Keratinocyte (primary cell): ENCODE data around the gene GINS1. TPM values are rescaled to one million over a fixed set of nuclear protein-coding genes. Genes with fewer than 3 reads are reported as not detected.

Experiments used
- DNase-seq: peaks from one replicate; pipeline ENCODE4 v3.0.0-alpha.2; 2011; ENCODE audit warnings: low read depth, missing footprints, low spot score
- FAIRE-seq: peaks from 2 replicates; lab custom pipeline; 2011; peaks lifted over from hg19 to GRCh38; lab: Jason Lieb, UNC
- H2AFZ ChIP-seq: 2 replicates; pipeline ENCODE4 v1.6.0; 2012; ENCODE audit warnings: low read length, control low read depth, inconsistent platforms; ENCODE audit not compliant: control insufficient read depth
- H3K27ac ChIP-seq: 2 replicates; pipeline ENCODE4 v1.5.1; 2011; ENCODE audit warnings: low read length; ENCODE audit not compliant: control insufficient read depth, insufficient read depth
- H3K27me3 ChIP-seq: 3 replicates; pipeline ENCODE4 v1.6.0; 2011; ENCODE audit warnings: low read length; ENCODE audit not compliant: control insufficient read depth, insufficient read depth; ENCODE audit errors: extremely low read depth
- H3K36me3 ChIP-seq, 2 experiments: 2 replicates in 1 of 2; 3 replicates in 1 of 2; pipeline ENCODE4 v1.5.1; 2011; ENCODE audit warnings: low read length in 2 of 2, mild to moderate bottlenecking in 1 of 2; ENCODE audit not compliant: control insufficient read depth in 2 of 2, insufficient read depth in 2 of 2; ENCODE audit errors: extremely low read depth in 1 of 2
- H3K4me1 ChIP-seq: 3 replicates; pipeline ENCODE4 v1.5.1; 2011; ENCODE audit warnings: low read length; ENCODE audit not compliant: control insufficient read depth, insufficient read depth; ENCODE audit errors: extremely low read depth
- H3K4me2 ChIP-seq: 3 replicates; pipeline ENCODE4 v1.6.0; 2011; ENCODE audit warnings: low read depth, low read length; ENCODE audit not compliant: control insufficient read depth, insufficient read depth; ENCODE audit errors: extremely low read depth
- H3K4me3 ChIP-seq, 3 experiments: fragments of 200-600 bp in 1 of 3; sonication (generic) in 1 of 3; 2 replicates in 2 of 3; 3 replicates in 1 of 3; pipeline ENCODE4 v1.5.1; 2011 to 2016; ENCODE audit warnings: low read length in 3 of 3, mild to moderate bottlenecking in 3 of 3, control low read depth in 2 of 3, inconsistent platforms in 1 of 3, low read depth in 1 of 3, mixed read lengths in 1 of 3, mixed run types in 1 of 3, moderate library complexity in 1 of 3; ENCODE audit not compliant: control insufficient read depth in 2 of 3, insufficient read depth in 2 of 3; ENCODE audit errors: extremely low read depth in 1 of 3
- H3K79me2 ChIP-seq: 2 replicates; pipeline ENCODE4 v1.6.0; 2012; ENCODE audit warnings: low read length; ENCODE audit not compliant: control insufficient read depth, insufficient read depth
- H3K9ac ChIP-seq: 3 replicates; pipeline ENCODE4 v1.6.0; 2011; ENCODE audit warnings: low read length; ENCODE audit not compliant: control insufficient read depth, insufficient read depth; ENCODE audit errors: extremely low read depth
- H3K9me1 ChIP-seq: 3 replicates; pipeline ENCODE4 v1.6.0; 2011; ENCODE audit warnings: low read length; ENCODE audit not compliant: control insufficient read depth, insufficient read depth; ENCODE audit errors: extremely low read depth
- H3K9me3 ChIP-seq: 2 replicates; pipeline ENCODE4 v1.5.1; 2012; ENCODE audit warnings: low read depth, low read length; ENCODE audit not compliant: control insufficient read depth
- H4K20me1 ChIP-seq: 3 replicates; pipeline ENCODE4 v1.6.0; 2011; ENCODE audit warnings: low read length; ENCODE audit not compliant: control insufficient read depth, insufficient read depth; ENCODE audit errors: extremely low read depth
- EZH2 ChIP-seq: IDR thresholded peaks from one replicate; pipeline ENCODE4 v1.6.1; 2012; ENCODE audit warnings: inconsistent platforms, mild to moderate bottlenecking, low read length, moderate library complexity
- dilution Hi-C: fragments of 300-500 bp; cut with MboI; formaldehyde crosslinking; loops from one replicate; pipeline ENCODE4 v1.7.0; 2020; ENCODE audit warnings: low sequenced_read_pairs; ENCODE audit not compliant: extremely low pct_ligation_motif_present
- polyA plus RNA-seq, 5 experiments: library from polyadenylated mRNA; depleted of rRNA in 3 of 5; stranded (reverse) in 3 of 5; stranded (forward) in 1 of 5; unstranded in 1 of 5; fragments of >200 nt; gene quantifications; 1 replicate in 1 of 5; 2 replicates in 3 of 5; 3 replicates in 1 of 5; pipeline versions ENCODE4 v1.2.1 to v1.2.3, GENCODE V29; 2011 to 2012; ENCODE audit warnings: missing spikeins in 2 of 5, low read depth in 1 of 5, low replicate concordance in 1 of 5
- TF ChIP-seq, protein P1 (sequence below), 3 experiments: IDR thresholded peaks in 1 of 3; conservative IDR thresholded peaks in 1 of 3; optimal IDR thresholded peaks in 1 of 3; 2 replicates in 2 of 3; 3 replicates in 1 of 3; pipeline versions ENCODE3 to v1.5.1; 2011; ENCODE audit warnings: low read length in 3 of 3, mild to moderate bottlenecking in 3 of 3, moderate library complexity in 2 of 3, control low read depth in 1 of 3, inconsistent platforms in 1 of 3; ENCODE audit not compliant: insufficient read depth in 2 of 3; ENCODE audit errors: extremely low read depth in 1 of 3

Gene GINS1
- polyA plus RNA-seq, 1 donor (not counting 4 experiments of a cell fraction or from before 2014, with no cell fraction given) = 12.5 TPM

DNA sequence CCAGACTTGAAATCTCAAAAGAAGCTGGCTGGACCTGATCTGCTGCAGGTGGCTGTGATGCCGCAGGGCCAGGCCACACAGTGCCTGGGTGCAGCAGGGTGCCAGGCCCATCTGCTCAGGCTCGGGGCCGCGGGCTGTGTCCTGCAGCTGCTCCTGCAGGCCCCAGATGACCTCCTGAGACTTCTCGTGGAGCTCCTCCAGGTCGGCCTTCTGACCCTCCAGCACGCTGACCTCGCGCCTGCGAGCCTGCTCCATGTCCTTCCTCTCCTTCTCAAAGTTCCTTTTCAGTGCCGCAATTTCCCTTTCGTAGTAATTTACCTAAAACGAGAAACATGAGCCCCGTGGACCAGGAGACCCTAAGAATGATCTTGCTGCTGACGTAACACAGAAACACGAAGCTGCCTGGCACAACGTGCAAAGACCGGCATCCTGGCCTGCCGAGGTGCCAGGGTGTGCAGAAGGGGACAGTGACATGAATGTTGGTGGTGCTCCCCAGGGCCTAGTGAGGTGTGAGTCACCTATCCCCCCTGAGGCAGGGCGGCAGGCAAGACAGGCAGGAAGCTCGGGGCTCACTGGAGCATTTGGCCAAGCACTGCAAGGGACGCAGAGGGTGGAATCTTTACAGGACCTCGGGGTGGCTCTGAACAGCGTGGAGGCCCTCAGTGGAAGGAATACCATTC lies 71.6 kb downstream of the GINS1 start:
- no peak for DNase-seq
- TF ChIP-seq, protein P1, sequence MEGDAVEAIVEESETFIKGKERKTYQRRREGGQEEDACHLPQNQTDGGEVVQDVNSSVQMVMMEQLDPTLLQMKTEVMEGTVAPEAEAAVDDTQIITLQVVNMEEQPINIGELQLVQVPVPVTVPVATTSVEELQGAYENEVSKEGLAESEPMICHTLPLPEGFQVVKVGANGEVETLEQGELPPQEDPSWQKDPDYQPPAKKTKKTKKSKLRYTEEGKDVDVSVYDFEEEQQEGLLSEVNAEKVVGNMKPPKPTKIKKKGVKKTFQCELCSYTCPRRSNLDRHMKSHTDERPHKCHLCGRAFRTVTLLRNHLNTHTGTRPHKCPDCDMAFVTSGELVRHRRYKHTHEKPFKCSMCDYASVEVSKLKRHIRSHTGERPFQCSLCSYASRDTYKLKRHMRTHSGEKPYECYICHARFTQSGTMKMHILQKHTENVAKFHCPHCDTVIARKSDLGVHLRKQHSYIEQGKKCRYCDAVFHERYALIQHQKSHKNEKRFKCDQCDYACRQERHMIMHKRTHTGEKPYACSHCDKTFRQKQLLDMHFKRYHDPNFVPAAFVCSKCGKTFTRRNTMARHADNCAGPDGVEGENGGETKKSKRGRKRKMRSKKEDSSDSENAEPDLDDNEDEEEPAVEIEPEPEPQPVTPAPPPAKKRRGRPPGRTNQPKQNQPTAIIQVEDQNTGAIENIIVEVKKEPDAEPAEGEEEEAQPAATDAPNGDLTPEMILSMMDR (optimal IDR thresholded peaks at IDR 0.05 in 1 of 3, IDR thresholded peaks at IDR 0.05 in 1 of 3, conservative IDR thresholded peaks at IDR 0.05 in 1 of 3; ENCODE audit: extremely low read depth in 1 of 3, insufficient read depth in 2 of 3, low read length in 3 of 3) = no peak
- TF ChIP-seq EZH2 = no peak
- Histone ChIP-seq H3K27me3 (peaks cover 11% of the 10 kb centered on the region), H3K36me3 (no peaks in the 10 kb centered on the region), H3K4me2 (no peak overlapping the region), H3K79me2 (no peaks in the 10 kb centered on the region), H3K27ac (no peak overlapping the region), H3K9me3 (no peaks in the 10 kb centered on the region), H4K20me1 (no peaks in the 10 kb centered on the region), H2AFZ (no peak overlapping the region), H3K4me3 (no peak overlapping the region), H3K9ac (no peak overlapping the region), H3K9me1 (no peaks in the 10 kb centered on the region), H3K4me1 (peaks cover 24% of the 10 kb centered on the region)
- FAIRE-seq = no peak
- dilution Hi-C loops = no loop called here

- H3K9me3 ChIP-seq = no peaks in the 10 kb centered on the region
- H3K9ac ChIP-seq = no peak overlapping the region
- H3K4me2 ChIP-seq = no peak overlapping the region
- H3K4me1 ChIP-seq = peaks cover 30% of the 10 kb centered on the region
- no peak overlapping the region for H2AFZ ChIP-seq
- no peaks in the 10 kb centered on the region for H3K36me3 ChIP-seq
- H3K9me1 ChIP-seq = no peaks in the 10 kb centered on the region
- H4K20me1 ChIP-seq = no peaks in the 10 kb centered on the region
- H3K27me3 ChIP-seq = peaks cover 11% of the 10 kb centered on the region
- no peak for TF ChIP-seq EZH2
- TF ChIP-seq, protein P1 (optimal IDR thresholded peaks at IDR 0.05 in 1 of 3, IDR thresholded peaks at IDR 0.05 in 1 of 3, conservative IDR thresholded peaks at IDR 0.05 in 1 of 3; ENCODE audit: extremely low read depth in 1 of 3, insufficient read depth in 2 of 3, low read length in 3 of 3) = no peak
- H3K79me2 ChIP-seq = no peaks in the 10 kb centered on the region
- no peak for DNase-seq
- no peak for FAIRE-seq
- H3K4me3 ChIP-seq = no peak overlapping the region
- dilution Hi-C loops = no loop called here
- no peak overlapping the region for H3K27ac ChIP-seq
Measured at GRCh38 chr20:25479638-25480037, 72.2 kb downstream of the GINS1 start.
